D721Med (cell line): ENCODE results near the gene WBP1L.
"Not testable (repeated sequence)": the region's sequence is repeated elsewhere in the genome, so short reads cannot be mapped to it uniquely, and the experiment has no call there.

Experiments used
- DNase-seq: peaks from one replicate; pipeline ENCODE4 v3.0.0; 2011; ENCODE audit warnings: low spot score; ENCODE audit not compliant: insufficient read length
- FAIRE-seq: peaks from 2 replicates; lab custom pipeline; 2011; peaks lifted over from hg19 to GRCh38; lab: Jason Lieb, UNC
- TF ChIP-seq, protein P1 (sequence below): IDR thresholded peaks from 2 replicates; pipeline ENCODE4 v1.5.1; 2012; ENCODE audit warnings: mild to moderate bottlenecking, control low read depth; ENCODE audit not compliant: insufficient read depth; ENCODE audit errors: missing control alignments

Gene WBP1L

GRCh38 chr10:102832987-102833386, 89.2 kb downstream of the WBP1L start:
- DNase-seq (no peak), FAIRE-seq (no peak)
- TF ChIP-seq, protein P1, sequence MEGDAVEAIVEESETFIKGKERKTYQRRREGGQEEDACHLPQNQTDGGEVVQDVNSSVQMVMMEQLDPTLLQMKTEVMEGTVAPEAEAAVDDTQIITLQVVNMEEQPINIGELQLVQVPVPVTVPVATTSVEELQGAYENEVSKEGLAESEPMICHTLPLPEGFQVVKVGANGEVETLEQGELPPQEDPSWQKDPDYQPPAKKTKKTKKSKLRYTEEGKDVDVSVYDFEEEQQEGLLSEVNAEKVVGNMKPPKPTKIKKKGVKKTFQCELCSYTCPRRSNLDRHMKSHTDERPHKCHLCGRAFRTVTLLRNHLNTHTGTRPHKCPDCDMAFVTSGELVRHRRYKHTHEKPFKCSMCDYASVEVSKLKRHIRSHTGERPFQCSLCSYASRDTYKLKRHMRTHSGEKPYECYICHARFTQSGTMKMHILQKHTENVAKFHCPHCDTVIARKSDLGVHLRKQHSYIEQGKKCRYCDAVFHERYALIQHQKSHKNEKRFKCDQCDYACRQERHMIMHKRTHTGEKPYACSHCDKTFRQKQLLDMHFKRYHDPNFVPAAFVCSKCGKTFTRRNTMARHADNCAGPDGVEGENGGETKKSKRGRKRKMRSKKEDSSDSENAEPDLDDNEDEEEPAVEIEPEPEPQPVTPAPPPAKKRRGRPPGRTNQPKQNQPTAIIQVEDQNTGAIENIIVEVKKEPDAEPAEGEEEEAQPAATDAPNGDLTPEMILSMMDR, result no peak

GRCh38 chr10:102834143-102834542, 90.4 kb downstream of the WBP1L start:
- no peak for FAIRE-seq
- no peak for DNase-seq
- TF ChIP-seq, protein P1, result no peak

DNA sequence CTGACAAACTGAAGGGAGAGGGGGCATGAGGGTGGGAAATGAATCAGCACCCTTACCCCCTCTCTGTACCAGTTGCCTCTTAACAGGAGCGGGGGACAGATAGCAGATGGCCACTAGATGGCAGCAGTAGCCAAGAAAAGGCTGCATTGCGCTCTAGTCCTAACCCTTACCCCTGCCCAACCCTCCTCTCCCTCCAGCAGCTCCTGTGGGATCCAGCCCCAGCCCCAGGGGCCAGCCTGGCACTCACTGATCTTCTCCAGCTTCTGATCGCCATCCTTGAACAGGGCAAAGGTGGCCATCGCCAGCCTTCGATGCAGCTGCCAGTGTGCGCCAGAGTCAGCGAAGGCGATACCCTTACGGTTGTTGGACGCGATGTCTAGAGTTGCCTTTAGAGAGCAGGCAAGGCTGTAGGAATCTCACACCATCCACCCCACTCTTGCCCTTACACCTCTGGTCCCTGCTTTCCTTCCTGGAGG, 91.3 kb downstream of the WBP1L start:
- peak; percentile 73 for DNase-seq
- FAIRE-seq, result no peak
- TF ChIP-seq, protein P1, result peak; percentile 92

- FAIRE-seq, result no peak
- TF ChIP-seq, protein P1, result no peak
- no peak for DNase-seq
Measured at GRCh38 chr10:102837230-102837721, 93.5 kb downstream of the WBP1L start, which contains the start of gene CYP17A1. Gene CYP17A1 (minus strand): TSS chr10:102837413. CDS start chr10:102837361, 52 bp downstream.

- not testable (repeated sequence) for DNase-seq, FAIRE-seq
Measured at GRCh38 chr10:102838276-102838927, 94.7 kb downstream of the WBP1L start.

GRCh38 chr10:102841827-102842345, 98.1 kb downstream of the WBP1L start:
- DNase-seq (no peak), FAIRE-seq (no peak)
- TF ChIP-seq, protein P1, result no peak

DNA sequence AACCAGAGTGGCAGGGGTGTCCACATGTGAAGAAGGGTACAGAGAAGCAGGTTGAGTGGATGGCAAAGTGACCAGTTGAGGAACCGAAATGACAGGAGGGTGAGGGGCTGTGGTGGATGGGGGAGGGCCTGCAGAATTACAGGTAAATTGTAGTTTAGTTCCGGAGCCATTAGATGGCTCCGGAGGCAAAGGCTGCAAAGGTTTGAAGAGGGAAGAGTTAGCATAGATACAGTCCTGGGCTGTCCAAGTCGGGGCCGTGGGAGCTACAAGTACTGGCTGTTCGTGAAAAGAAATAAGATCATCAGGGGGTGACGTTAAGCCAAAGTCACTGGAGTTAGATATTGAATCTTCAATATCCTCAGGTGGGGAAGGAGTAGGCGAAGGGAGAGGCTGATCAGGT, 99.4 kb downstream of the WBP1L start:
- not testable (repeated sequence) for DNase-seq, FAIRE-seq

DNA sequence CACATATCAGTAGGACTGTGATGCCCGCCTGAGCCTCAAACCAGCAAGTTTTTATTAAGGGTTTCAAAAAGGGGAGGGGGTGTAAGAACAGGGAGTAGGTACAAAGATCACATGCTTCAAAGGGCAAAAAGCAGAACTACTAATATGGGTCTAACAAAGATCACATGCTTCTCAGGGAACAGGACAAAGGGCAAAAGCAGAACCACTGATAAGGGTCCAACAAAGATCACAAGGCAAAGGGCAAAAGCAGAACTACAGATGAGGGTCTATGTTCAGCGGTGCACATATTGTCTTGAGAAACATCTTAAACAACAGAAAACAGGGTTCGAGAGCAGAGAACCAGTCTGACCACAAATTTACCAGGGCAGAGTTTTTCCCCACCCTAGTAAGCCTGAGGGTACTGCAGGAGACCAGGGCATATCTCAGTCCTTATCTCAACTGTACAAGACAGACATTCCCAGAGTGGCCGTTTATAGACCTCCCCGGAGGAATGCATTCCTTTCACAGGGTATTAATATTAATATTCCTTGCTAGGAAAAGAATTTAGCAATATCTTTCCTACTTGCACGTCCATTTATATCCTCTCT, 100.5 kb downstream of the WBP1L start:
- not testable (repeated sequence) for DNase-seq, FAIRE-seq
